ENCODE results near the gene SYNJ1.

SYNJ1 gene

DNA sequence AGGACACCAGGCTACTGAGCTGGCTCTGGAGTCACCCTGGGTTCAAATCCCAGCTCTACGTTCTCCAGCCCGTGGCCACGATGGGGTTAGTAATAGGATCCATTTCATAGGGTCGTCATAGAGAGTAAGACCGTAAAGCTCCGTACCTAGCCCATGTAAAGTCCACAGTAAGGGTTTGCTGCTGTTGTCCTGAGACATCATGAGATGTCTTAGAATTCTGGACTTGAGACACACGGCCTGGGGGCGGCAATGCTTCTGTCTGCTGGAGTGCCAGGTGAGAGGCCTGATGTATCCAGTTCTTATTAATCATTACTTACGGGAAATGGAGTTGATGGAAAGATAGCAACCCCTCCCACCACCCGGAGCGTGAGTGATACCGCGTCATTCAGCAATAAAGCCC lies 146.1 kb downstream of the SYNJ1 start:
- TF ChIP-seq, protein P1, sequence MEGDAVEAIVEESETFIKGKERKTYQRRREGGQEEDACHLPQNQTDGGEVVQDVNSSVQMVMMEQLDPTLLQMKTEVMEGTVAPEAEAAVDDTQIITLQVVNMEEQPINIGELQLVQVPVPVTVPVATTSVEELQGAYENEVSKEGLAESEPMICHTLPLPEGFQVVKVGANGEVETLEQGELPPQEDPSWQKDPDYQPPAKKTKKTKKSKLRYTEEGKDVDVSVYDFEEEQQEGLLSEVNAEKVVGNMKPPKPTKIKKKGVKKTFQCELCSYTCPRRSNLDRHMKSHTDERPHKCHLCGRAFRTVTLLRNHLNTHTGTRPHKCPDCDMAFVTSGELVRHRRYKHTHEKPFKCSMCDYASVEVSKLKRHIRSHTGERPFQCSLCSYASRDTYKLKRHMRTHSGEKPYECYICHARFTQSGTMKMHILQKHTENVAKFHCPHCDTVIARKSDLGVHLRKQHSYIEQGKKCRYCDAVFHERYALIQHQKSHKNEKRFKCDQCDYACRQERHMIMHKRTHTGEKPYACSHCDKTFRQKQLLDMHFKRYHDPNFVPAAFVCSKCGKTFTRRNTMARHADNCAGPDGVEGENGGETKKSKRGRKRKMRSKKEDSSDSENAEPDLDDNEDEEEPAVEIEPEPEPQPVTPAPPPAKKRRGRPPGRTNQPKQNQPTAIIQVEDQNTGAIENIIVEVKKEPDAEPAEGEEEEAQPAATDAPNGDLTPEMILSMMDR (IDR thresholded peaks at IDR 0.05) = no peak

DNA sequence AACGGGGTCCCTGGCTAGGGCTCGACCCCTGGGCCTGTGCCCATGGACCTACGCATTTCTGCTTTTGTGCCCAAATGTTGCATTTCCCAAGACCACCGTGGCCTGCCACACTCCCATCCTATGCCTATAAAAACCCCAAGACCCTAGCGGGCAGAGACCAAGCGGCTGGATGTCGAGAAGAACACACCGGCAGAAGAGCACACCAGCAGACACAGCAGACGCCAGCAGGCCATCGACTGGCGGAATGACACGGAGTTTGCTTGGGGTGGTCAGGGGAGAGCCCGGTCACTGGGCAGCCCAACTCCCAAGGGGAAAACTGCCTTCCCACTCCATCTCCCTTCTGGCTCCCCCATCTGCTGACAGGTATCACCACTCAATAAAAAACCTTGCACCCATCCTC lies 146.9 kb downstream of the SYNJ1 start:
- TF ChIP-seq, protein P1 (IDR thresholded peaks at IDR 0.05) = no peak
